Amygdala (tissue), 56 donors: ENCODE measurements around the gene LEUTX.
A peak's percentile ranks its signal among the peaks of the same experiment; 100 is the strongest.
"Not testable (repeated sequence)": the region's sequence is repeated elsewhere in the genome, so short reads cannot be mapped to it uniquely, and the experiment has no call there.

Source experiments
- DNase-seq, 56 donors: peaks; one replicate each; lab custom pipeline; 2025; lab: John Stamatoyannopoulos, UW

Gene LEUTX, protein sequence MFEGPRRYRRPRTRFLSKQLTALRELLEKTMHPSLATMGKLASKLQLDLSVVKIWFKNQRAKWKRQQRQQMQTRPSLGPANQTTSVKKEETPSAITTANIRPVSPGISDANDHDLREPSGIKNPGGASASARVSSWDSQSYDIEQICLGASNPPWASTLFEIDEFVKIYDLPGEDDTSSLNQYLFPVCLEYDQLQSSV

DNA sequence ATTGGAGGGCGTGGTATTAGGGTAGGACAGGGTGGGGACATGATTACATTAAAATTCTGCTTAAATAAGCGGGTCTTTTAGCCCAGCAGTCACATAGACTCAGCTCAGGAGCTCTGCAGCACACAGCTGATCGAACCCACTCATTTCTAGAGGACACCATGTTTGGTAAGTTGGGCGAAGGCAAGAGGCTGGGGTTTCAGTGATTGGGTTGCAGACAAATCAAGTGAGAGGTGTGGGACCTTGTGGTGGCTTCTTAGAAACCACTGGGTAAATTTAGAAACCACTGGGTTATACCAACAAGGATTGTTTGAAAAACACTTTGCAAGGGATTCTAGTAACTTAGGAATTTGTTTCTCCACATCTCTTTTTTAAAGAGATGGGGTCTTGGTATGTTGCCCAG, at the start of gene LEUTX:
LEUTX (plus strand) TSS at position 92 of the 400 bp plus-strand sequence; CDS start at position 159, 67 bp downstream.
- no peak for DNase-seq

DNA sequence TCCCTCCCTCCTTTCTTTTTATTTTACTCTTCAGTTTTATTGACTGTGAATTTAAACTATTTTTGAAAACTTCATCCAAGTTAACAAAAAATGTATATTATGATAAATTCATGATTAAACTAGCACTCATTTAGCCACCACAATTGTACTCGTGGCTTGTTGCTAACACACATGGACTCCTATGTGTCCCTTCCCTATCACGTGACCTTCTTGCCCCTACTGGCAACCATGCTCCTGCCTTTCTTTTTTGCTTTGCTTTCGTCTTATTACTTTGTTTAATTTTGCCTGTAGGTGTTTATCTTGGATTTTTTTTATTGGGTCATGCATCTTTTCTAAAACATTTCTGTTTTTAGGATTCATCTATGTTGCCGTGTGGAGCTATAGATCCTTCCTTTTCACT, 49.1 kb upstream of the LEUTX start:
- DNase-seq = no peak

DNA sequence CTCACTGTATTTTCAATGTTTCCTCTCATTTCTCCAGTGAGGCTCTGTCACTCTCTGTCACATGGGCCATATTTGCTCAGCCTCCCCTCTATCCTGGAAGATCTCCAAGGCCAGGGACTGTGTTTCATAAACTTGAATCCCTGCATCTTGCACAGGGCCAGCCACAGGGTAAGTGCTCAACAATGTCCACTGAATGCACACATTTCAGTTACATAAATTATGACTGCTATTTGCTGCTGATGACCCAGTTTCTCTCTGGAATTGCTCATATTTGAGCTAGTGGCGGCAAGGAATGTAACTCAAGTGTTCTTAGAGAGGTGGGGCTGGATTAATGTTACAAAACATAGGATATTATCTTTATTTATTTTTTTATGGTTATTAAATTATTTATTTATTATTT, 47.0 kb upstream of the LEUTX start:
- no peak for DNase-seq

DNA sequence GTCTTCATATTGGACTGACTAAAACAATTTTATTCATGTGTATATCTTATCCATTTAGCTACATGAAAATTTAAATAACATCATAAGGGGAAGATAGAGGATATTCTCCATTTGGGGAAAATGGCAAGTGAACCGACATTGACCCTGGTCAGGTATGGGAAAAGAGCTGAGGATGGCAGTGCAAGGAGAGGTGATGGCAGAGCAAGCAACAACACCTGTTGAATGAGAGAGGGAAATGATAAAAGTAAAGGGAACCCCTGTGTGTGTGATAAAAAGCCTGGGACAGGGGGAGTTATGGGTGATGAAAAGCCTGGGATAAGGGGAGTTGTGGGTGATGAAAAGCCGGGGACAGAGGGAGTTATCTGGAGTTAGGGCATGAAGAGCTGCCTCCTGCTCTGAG, 44.8 kb upstream of the LEUTX start:
- DNase-seq = no peak

DNA sequence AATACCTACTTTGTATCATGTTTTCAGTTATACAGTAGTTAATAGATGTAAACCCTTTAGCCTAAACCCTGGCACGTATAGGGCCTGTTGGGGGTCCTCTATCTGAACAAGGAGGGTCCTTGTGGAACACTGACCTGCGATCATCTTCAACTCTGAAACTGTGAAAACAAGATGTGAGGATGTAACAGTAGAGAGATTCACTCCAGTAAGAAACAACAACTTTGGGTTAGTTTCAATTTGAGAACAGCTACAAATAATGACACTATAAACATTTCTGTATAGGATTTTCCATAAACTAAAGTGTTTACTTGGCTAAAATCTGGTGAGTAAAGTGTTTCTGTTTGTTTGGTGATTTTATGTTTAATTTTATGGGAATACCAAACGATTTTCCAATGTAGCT, 43.0 kb upstream of the LEUTX start:
- DNase-seq = no peak

DNA sequence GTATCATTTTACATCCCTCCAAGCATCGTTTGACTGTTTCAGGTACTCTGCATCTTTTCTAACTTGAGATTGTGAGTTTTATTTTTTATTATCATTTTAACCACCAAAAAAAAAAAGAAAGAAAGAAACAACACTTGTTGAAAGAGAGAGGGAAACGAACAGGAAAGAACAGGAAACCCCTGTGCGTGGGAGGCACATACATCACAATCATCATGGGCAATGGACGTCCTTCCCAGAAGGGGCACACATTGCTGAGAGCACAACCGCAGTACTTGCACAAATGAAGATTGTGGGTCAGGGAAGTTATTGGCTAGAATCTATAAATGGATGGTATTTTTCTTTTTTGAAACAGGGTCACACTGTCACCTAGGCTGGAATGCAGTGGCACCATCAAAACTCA, 42.6 kb upstream of the LEUTX start:
- no peak for DNase-seq

DNA sequence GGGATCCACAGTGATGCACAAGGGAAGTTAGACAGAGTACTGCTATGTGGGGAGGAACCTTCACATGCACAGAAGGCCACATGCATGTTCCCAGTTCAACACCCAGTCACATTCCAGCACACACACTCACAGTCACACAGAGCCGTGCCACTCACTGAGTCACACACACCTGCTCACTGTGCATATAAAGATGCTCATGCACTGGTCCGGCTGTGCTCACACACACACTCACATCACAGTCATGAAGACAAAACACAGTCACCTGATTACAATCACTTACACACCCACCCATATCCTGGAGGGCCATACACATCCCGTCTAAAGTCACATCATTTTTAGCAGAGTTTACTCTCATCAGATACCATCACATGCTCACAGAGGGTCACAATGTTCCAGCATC, 41.3 kb upstream of the LEUTX start:
- DNase-seq = no peak

DNA sequence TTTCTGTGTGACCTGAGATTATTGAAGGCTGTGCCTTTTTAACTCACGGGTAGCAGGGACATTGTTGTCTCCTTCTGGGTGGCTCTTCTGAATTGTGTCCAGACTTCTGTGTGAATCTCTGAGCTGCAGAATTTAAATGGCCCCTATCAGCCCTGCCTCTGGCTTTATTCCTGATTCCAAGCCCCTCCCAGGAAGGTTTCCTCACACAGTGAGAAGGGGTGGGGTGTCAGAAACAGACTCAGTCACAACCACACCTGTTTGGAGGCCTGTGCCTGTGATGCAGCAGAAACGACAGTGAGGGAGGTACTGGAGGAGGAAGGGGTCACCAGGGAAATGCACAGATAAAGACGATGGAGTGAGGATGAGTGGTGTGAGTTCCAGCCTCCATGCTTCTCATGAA, 40.8 kb upstream of the LEUTX start, which contains the start of gene CLC:
CLC (minus strand) TSS at position 139 of the 400 bp plus-strand sequence; CDS start at position 62, 77 bp downstream.
- DNase-seq = no peak

DNA sequence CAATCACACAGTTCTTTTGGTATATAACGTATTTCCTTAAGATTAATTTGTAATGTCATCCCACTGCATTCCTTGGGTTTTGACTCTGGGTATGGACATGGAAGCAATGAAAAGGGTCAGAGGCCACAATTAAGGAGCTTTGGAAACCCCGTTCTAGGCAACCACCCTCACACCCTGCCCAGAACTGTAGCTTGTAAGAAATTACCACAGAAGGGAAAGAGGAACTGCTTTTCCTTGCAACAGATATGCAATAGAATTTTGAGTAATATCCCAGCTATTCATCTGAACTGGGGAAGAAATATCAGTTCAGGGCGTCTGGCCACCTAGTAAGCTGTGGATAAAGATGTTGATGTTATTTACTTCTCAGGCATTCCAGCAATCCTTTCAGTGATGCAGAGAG, 39.8 kb upstream of the LEUTX start:
- no peak for DNase-seq

DNA sequence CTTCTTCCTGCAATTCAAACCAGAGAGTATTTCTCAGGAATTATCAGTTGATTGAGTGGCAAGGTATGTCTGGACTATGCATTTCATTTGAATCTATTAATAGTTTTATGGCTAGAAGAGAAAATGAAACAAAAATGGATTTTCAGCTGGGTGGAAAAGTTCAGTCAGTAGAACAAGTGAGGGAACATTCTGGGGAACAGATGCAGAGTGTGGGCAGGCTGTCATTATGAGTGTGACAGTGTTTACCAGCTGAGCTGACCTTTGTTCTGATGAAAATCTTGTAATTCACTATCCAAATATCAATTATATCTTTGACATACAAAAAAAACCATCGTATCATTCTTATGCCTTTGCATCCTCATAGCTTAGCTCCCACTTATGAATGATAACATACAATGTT, 38.3 kb upstream of the LEUTX start:
- DNase-seq = no peak

DNA sequence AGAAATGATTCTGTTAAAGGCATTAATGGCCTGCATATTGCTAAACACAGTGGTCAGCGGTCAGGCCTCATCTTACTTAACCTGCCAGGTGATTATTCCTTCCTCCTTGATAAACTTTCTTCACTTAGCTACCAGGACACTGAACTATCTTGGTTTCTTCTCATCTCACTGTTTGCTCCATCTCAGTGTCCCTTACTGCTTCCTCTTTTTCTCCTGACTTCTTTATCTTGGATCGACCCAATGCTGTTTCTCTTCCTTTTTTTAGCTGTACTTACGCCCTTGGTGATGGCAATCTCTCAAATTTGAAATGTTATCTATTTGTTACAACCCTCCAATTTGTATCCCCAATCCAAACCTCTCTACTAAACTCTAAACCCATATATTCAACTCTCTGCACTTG, 33.0 kb upstream of the LEUTX start:
- no peak for DNase-seq

DNA sequence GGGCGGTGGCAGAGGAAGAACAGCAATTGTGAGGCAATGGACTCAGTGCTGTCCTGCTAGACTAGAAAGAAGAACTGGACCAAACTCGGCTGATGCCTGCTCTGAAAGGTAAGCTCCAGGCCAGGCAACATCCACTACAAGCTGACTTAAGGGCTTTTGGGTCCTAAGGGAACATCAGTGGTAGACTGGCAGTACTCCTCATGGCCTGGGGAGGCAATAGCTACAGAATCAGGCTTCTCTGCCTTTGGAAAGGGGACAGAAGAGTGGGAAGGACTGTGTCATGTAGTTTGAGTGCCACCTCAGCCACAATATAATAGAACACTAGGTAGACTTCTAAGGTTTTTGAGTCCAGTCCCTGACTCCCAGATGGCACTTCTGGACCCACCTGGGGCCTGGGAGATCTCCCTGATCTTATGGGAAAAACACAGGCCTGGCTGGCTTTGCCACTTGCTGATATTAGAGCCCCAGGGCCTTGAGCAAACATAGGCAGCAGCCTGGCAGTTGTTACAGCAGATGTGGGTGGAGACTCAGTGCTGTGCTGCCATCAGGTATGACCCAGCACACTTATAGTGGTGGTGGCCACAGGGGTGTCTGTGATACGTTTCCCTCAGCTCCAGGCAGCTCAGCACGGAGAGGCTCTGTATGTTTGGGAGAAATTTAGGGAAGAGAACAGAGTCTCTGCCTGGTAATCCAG, 31.7 kb upstream of the LEUTX start:
- no peak for DNase-seq

DNA sequence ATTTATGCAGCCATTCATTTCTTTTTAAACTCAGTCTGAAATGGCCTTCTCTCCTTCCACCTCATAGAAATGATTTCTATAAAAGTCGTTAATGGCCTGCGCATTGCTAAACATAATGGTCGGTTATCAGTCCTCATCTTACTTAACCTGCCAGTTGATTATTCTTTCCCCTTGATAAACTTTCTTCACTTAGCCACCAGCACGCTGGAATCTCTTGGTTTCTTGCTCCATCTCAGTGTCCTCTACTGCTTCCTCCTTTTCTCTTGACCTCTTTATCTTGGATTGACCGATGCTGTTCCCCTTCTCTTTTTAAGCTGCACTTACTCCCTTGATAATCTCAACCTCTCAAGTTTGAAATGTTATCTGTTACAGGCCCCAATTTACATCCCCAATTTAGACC, 28.7 kb upstream of the LEUTX start:
- DNase-seq = no peak

DNA sequence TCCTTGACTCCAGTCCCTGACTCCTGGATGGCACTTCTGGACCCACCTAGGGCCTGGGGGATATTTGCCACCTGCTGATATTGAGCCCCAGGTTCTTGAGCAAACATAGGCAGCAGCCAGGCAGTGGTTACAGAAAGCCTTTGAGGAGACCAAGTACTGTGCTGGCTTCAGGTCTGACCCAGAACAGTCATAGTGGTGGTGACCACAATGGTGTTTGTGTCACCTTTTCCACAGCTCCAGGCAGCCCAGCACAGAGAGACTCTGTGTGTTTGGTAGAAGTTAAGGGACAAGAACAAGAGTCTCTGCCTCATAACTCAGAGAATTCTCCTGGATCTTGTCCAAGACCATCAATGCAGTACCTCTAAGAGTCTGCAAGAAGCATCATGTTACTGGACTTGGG, 26.3 kb upstream of the LEUTX start:
- DNase-seq = no peak

DNA sequence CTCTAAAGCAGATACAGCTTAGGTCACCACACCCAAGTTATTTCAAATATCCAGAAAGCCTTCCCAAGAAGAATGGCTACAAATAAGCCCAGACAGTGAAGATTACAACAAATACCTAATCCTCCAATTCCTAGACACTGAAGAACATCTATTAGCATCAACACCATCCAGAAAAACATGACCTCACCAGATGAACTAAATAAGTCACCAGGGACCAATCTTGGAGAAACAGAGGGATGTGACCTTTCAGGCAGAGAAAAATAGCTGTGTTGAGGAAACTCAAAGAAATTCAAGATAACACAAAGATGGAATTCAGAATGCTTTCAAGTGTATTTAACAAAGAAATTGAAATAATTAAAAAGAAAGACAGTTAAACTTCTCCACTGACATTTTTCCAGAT, 25.9 kb upstream of the LEUTX start:
- no peak for DNase-seq

DNA sequence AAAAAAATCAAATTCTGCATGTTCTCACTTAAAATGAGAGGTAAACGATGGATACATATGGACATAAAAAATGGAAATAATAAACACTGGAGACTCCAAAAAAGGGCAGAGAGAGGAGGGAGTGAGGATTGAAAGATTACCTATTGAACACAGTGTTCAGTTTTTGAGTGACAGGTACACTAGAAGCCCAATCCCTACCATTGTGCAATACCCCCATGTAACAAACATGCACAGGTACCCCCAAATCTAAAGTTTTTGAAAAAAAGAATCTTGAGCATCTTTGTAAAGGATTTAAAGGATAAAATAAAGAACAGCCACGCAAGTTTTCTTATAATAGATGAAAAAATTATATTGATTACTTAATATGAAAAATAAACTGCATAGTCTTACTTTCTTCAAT, 24.1 kb upstream of the LEUTX start:
- DNase-seq = no peak

DNA sequence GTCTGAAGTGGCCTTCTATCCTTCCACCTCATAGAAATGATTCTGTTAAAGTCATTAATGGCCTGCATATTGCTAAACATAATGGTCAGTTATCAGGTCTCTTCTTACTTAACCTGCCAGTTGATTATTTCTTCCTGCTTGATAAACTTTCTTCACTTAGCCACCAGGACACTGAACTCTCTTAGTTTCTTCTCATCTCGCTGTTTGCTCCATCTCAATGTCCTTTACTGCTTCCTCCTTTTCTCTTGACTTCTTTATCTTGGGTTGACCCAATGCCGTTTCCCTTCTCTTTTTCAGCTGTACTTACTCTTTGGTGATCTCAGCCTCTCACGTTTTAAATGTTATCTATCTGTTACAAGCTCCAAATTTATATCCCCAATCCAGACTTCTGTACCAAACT, 23.7 kb upstream of the LEUTX start:
- DNase-seq = no peak

DNA sequence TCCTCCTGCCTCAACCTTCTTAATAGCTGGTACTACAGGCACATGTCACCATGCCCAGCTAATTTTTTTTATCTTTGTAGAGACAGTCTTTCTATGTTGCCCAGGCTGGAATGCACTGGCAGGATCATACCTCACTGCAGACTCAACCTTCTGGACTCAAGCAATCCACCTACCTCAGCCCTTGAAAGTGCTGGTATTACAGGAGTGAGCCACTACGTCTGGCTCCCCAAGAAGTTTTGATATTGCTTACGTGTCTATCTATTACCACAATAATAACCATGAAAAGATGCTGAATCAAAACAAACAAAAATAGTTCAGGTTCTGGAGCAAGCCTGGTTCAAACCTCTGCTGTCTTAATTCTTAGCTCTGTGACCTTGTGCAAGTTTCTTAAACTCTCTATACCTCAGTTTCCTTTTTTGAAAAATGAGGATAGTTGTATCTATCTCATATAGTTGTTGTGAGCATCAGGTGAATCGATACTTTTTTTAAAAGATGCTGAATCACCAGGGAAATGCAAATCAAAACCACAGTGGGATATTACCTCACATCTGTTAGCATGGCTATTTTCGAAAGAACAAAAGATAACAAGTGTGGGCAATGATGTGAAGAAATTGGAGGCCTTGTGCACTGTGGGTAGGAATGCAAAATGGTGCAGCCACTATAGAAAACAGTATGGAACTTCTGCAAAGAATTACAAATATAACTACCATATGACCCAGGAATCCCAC, 19.0 kb upstream of the LEUTX start:
- no peak for DNase-seq

DNA sequence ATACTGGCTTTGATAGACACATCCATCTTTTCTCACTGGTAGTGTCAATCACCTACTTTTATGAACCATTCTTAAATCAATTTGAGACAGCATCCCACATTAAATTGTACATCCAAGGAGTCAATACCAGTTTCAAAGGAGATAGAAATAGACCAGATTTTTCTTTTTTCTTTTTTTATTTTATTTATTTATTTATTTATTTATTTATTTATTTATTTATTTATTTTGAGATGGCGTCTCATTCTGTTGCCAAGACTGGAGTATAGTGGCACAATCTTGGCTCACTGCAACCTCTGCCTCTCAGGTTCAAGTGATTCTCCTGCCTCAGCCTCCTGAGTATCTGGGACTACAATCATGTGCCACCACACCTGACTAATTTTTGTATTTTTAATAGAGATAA, 16.8 kb upstream of the LEUTX start:
- DNase-seq = not testable (repeated sequence)

DNA sequence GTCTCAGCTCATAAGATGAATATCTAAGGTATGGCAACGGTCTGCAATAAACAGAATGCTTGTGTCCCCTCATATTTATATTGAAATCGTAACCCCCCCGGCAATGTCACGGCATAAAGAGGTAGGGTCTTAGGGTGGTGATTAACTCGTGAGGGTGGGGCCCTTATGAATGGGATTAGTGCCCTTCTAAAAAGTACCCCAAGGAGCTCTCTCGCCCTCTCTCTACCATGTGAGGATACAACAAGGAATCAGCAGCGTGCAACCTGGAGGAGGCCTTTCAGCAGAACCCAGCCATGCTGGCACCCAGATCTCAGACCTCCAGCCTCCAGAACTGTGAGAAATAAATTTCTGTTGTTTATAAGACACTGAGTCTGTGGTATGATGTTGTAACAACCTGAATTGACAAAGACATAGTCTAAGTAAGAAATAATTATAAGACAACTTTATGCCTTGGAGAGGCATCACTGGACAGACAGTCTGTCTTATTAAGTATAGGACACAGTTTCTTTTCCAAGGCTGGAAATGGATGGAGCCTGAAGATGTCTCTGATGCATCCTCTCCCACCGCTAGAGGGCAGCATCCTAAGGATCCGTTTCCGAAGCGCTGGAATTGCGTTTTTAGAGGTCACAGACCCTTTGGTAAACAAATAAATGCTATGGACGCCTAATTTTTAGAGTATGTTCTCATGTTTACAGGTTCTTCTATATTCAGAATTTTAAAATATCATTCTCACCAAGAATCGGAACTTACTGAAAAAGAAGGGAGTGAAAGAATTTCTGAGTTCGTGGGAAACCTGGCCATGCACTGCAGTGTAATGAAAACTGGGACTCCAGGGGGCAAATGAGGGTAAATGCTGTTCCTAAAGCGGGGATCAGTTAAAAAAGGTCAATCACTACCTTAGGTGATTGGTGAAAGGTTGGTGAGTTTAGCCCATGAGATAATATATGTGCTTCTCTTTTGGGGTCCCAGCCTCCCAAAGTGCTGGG, 13.3 kb upstream of the LEUTX start:
- peak in 4 of 56 donors; percentile 1 to 17 (median 14) for DNase-seq

DNA sequence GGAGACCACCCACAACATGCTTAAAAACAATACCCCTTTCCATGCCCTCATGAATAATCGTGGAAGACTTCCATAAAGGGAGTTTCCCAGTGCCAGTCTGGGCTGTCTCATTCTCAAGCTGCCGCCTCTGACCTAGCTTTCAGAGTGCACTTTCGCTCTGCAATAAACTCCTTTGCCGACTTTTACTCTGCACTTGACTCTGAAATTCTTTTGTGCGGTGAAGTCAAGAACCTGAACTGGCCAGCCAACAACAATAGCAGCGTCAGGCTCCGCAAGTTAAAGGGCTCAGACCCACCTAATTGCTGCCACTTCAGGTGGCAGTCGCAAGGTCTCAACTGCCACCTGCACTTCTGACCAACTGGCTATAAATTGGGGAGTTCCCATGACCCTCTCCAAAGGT, 10.3 kb upstream of the LEUTX start:
- DNase-seq = no peak
